ENCODE measurements around the gene CDKN3. TPM values are rescaled to one million over a fixed set of nuclear protein-coding genes. Genes with fewer than 3 reads are reported as not detected.
A peak's percentile ranks its signal among the peaks of the same experiment; 100 is the strongest.
"Not testable (repeated sequence)": the region's sequence is repeated elsewhere in the genome, so short reads cannot be mapped to it uniquely, and the experiment has no call there.

The CDKN3 gene
- total RNA-seq, 2 experiments from 2014 or later, result 116 to 123 TPM

- Mint-ChIP-seq H3K4me3 (no peak overlapping the region), H3K4me1 (ENCODE audit: low read depth) (peaks cover 12% of the 10 kb centered on the region), H3K9me3 (ENCODE audit: insufficient read depth) (no peaks in the 10 kb centered on the region), H3K36me3 (ENCODE audit: low read depth) (peaks cover 62% of the 10 kb centered on the region), H3K27me3 (ENCODE audit: low read depth) (no peaks in the 10 kb centered on the region), H3K27ac (no peak overlapping the region)
- ChIA-PET CTCF (interaction anchor here (0.6 to 0.8 kb wide), 2 partner anchors 8 to 65 kb away, joined by 4 read pairs; no protein-coding TSS in a partner anchor), POLR2A (no interaction called here)
- ATAC-seq (no peak), DNase-seq (no peak)
These were observed 31.7 kb downstream of the CDKN3 start for GRCh38 chr14:54428527-54428926.

GRCh38 chr14:54435500-54435981, 38.7 kb downstream of the CDKN3 start:
- Mint-ChIP-seq H3K4me3 (no peak overlapping the region), H3K9me3 (ENCODE audit: insufficient read depth) (no peaks in the 10 kb centered on the region), H3K27me3 (ENCODE audit: low read depth) (no peaks in the 10 kb centered on the region), H3K4me1 (ENCODE audit: low read depth) (peaks cover 55% of the 10 kb centered on the region), H3K27ac (peak overlapping the region; percentile 17), H3K36me3 (ENCODE audit: low read depth) (peaks cover 58% of the 10 kb centered on the region)
- DNase-seq, result no peak
- CTCF ChIA-PET, result interaction anchor here (1.5 to 1.6 kb wide), 3 partner anchors 11 to 38 kb away, joined by 5 to 6 read pairs (median 5); no protein-coding TSS in a partner anchor
- ATAC-seq, result peak; percentile 74
- POLR2A ChIA-PET, result interaction anchor here (1.1 kb wide), 1 partner anchor 1221 kb away, joined by 3 read pairs; no protein-coding TSS in a partner anchor

- DNase-seq; ATAC-seq; H3K4me3 Mint-ChIP-seq; H3K9me3 Mint-ChIP-seq (ENCODE audit: insufficient read depth); CTCF ChIA-PET; POLR2A ChIA-PET; H3K27me3 Mint-ChIP-seq (ENCODE audit: low read depth); H3K27ac Mint-ChIP-seq: not testable (repeated sequence)
- peaks cover 56% of the 10 kb centered on the region for H3K4me1 Mint-ChIP-seq (ENCODE audit: low read depth)
- H3K36me3 Mint-ChIP-seq (ENCODE audit: low read depth), result peaks cover 43% of the 10 kb centered on the region
These were observed 41.1 kb downstream of the CDKN3 start for GRCh38 chr14:54437954-54438353.

GRCh38 chr14:54438703-54439102, 41.9 kb downstream of the CDKN3 start:
- no peak for ATAC-seq
- Mint-ChIP-seq H3K4me3 (no peak overlapping the region), H3K27me3 (ENCODE audit: low read depth) (no peaks in the 10 kb centered on the region), H3K9me3 (ENCODE audit: insufficient read depth) (no peaks in the 10 kb centered on the region), H3K27ac (no peak overlapping the region), H3K36me3 (ENCODE audit: low read depth) (peaks cover 38% of the 10 kb centered on the region), H3K4me1 (ENCODE audit: low read depth) (peaks cover 52% of the 10 kb centered on the region)
- DNase-seq, result no peak
- POLR2A ChIA-PET, result interaction anchor here (2.5 kb wide), 1 partner anchor 41 kb away, joined by 11 read pairs; the partner anchor contains the start of gene CDKN3
- CTCF ChIA-PET, result no interaction called here

- ChIA-PET POLR2A (interaction anchor here (0.7 to 2.5 kb wide), 2 partner anchors 43 to 51 kb away, joined by 4 to 11 read pairs; partner anchors contain the start of gene CDKN3), CTCF (interaction anchor here (1.2 to 2.0 kb wide), 3 partner anchors 43 to 92 kb away, joined by 3 to 5 read pairs (median 3); partner anchors contain the start of genes CDKN3 and GMFB)
- peak overlapping the region; percentile 82 for H3K4me3 Mint-ChIP-seq
- H3K36me3 Mint-ChIP-seq (ENCODE audit: low read depth), result peaks cover 27% of the 10 kb centered on the region
- peaks cover 49% of the 10 kb centered on the region for H3K4me1 Mint-ChIP-seq (ENCODE audit: low read depth)
- H3K27me3 Mint-ChIP-seq (ENCODE audit: low read depth), result peaks cover 3% of the 10 kb centered on the region
- H3K27ac Mint-ChIP-seq, result peak overlapping the region; percentile 88
- DNase-seq (no peak), ATAC-seq (no peak)
- H3K9me3 Mint-ChIP-seq (ENCODE audit: insufficient read depth), result no peaks in the 10 kb centered on the region
These were observed 43.2 kb downstream of the CDKN3 start for GRCh38 chr14:54440037-54440436.

GRCh38 chr14:54440476-54440872, 43.7 kb downstream of the CDKN3 start:
- Mint-ChIP-seq H3K36me3 (ENCODE audit: low read depth) (peaks cover 24% of the 10 kb centered on the region), H3K27me3 (ENCODE audit: low read depth) (peaks cover 4% of the 10 kb centered on the region), H3K27ac (peak overlapping the region; percentile 88), H3K4me3 (peak overlapping the region; percentile 82), H3K9me3 (ENCODE audit: insufficient read depth) (no peaks in the 10 kb centered on the region), H3K4me1 (ENCODE audit: low read depth) (peaks cover 46% of the 10 kb centered on the region)
- DNase-seq (no peak), ATAC-seq (no peak)
- ChIA-PET POLR2A (interaction anchor here (0.7 to 2.5 kb wide), 2 partner anchors 43 to 52 kb away, joined by 4 to 11 read pairs; partner anchors contain the start of gene CDKN3), CTCF (interaction anchor here (1.2 to 2.0 kb wide), 4 partner anchors 44 to 460 kb away, joined by 3 to 5 read pairs (median 3); partner anchors contain the start of genes CDKN3 and GMFB)

GRCh38 chr14:54440873-54441868, 44.4 kb downstream of the CDKN3 start, which contains the start of gene CNIH1:
Gene CNIH1, minus strand, starts transcription at chr14:54441374. Its CDS starts 47 bp downstream, at chr14:54441327.
- POLR2A ChIA-PET, result interaction anchor here (2.5 kb wide), 1 partner anchor 44 kb away, joined by 11 read pairs; the partner anchor contains the start of gene CDKN3
- peak; percentile 93 for DNase-seq
- Mint-ChIP-seq H3K27ac (peak within 1 kb of the TSS; percentile 88), H3K27me3 (ENCODE audit: low read depth) (peaks cover 10% of the 10 kb centered on the region), H3K36me3 (ENCODE audit: low read depth) (peaks cover 18% of the 10 kb centered on the region), H3K9me3 (ENCODE audit: insufficient read depth) (no peaks in the 10 kb centered on the region), H3K4me3 (peak within 1 kb of the TSS; percentile 82), H3K4me1 (ENCODE audit: low read depth) (peaks cover 40% of the 10 kb centered on the region)
- ATAC-seq, result peak; percentile 95
- CTCF ChIA-PET, result interaction anchor here (0.7 to 2.1 kb wide), 13 partner anchors 8 to 460 kb away, joined by 3 to 11 read pairs (median 3); partner anchors contain the start of genes CDKN3, CGRRF1 and GMFB

- peaks cover 28% of the 10 kb centered on the region for H3K4me1 Mint-ChIP-seq (ENCODE audit: low read depth)
- ChIA-PET CTCF (interaction anchor here (1.5 to 2.1 kb wide), 2 partner anchors 45 to 66 kb away, joined by 5 to 11 read pairs; partner anchors contain the start of genes CGRRF1 and GMFB), POLR2A (interaction anchor here (1.2 kb wide), 1 partner anchor 45 kb away, joined by 5 read pairs; no protein-coding TSS in a partner anchor)
- not testable (repeated sequence) for H3K9me3 Mint-ChIP-seq (ENCODE audit: insufficient read depth); H3K4me3 Mint-ChIP-seq; H3K27ac Mint-ChIP-seq; DNase-seq; ATAC-seq
- peaks cover 16% of the 10 kb centered on the region for H3K27me3 Mint-ChIP-seq (ENCODE audit: low read depth)
- peaks cover 12% of the 10 kb centered on the region for H3K36me3 Mint-ChIP-seq (ENCODE audit: low read depth)
These were observed 46.2 kb downstream of the CDKN3 start for GRCh38 chr14:54442961-54443360.

- H3K9me3 Mint-ChIP-seq (ENCODE audit: insufficient read depth), result no peaks in the 10 kb centered on the region
- POLR2A ChIA-PET, result interaction anchor here (0.8 kb wide), 1 partner anchor 28 kb away, joined by 3 read pairs; no protein-coding TSS in a partner anchor
- H3K27me3 Mint-ChIP-seq (ENCODE audit: low read depth), result peaks cover 18% of the 10 kb centered on the region
- H3K36me3 Mint-ChIP-seq (ENCODE audit: low read depth), result peaks cover 8% of the 10 kb centered on the region
- no peak overlapping the region for H3K27ac Mint-ChIP-seq
- no peak overlapping the region for H3K4me3 Mint-ChIP-seq
- DNase-seq, result no peak
- CTCF ChIA-PET, result interaction anchor here (0.8 to 2.7 kb wide), 2 partner anchors 12 to 46 kb away, joined by 3 to 7 read pairs; partner anchors contain the start of gene CDKN3
- no peak for ATAC-seq
- peaks cover 22% of the 10 kb centered on the region for H3K4me1 Mint-ChIP-seq (ENCODE audit: low read depth)
These were observed 47.2 kb downstream of the CDKN3 start for GRCh38 chr14:54443981-54444380.

GRCh38 chr14:54444681-54445080, 47.9 kb downstream of the CDKN3 start:
- ATAC-seq (no peak), DNase-seq (no peak)
- H3K4me3 Mint-ChIP-seq, result no peak overlapping the region
- CTCF ChIA-PET, result interaction anchor here (2.7 kb wide), 1 partner anchor 47 kb away, joined by 7 read pairs; the partner anchor contains the start of gene CDKN3
- POLR2A ChIA-PET, result interaction anchor here (0.8 kb wide), 1 partner anchor 27 kb away, joined by 3 read pairs; no protein-coding TSS in a partner anchor
- H3K4me1 Mint-ChIP-seq (ENCODE audit: low read depth), result peaks cover 18% of the 10 kb centered on the region
- no peaks in the 10 kb centered on the region for H3K9me3 Mint-ChIP-seq (ENCODE audit: insufficient read depth)
- H3K36me3 Mint-ChIP-seq (ENCODE audit: low read depth), result peaks cover 6% of the 10 kb centered on the region
- no peak overlapping the region for H3K27ac Mint-ChIP-seq
- H3K27me3 Mint-ChIP-seq (ENCODE audit: low read depth), result peaks cover 18% of the 10 kb centered on the region

GRCh38 chr14:54446161-54446693, 49.4 kb downstream of the CDKN3 start:
- Mint-ChIP-seq H3K27ac (no peak overlapping the region), H3K9me3 (ENCODE audit: insufficient read depth) (no peaks in the 10 kb centered on the region), H3K36me3 (ENCODE audit: low read depth) (no peaks in the 10 kb centered on the region), H3K4me1 (ENCODE audit: low read depth) (peaks cover 13% of the 10 kb centered on the region), H3K4me3 (no peak overlapping the region), H3K27me3 (ENCODE audit: low read depth) (peaks cover 18% of the 10 kb centered on the region)
- ChIA-PET CTCF (interaction anchor here (1.0 to 2.7 kb wide), 3 partner anchors 11 to 328 kb away, joined by 3 to 7 read pairs (median 5); partner anchors contain the start of gene CDKN3), POLR2A (no interaction called here)
- ATAC-seq, result no peak
- DNase-seq, result no peak
